HTERT RPE-1 (cell line): ENCODE results near the gene COX7B2.

Experiments
- in situ Hi-C: fragments of 300-500 bp; cut with MboI; formaldehyde crosslinking; loops from 4 replicates; pipeline ENCODE4 v1.14.3; 2020; ENCODE audit warnings: low sequenced_read_pairs

COX7B2 gene

GRCh38 chr4:46890056-46890455 lies 19.0 kb downstream of the COX7B2 start:
- in situ Hi-C loops, result no loop called here

- in situ Hi-C loops, result no loop called here
These were observed 19.6 kb downstream of the COX7B2 start for GRCh38 chr4:46889410-46889809.

- in situ Hi-C loops, result no loop called here
These were observed 22.3 kb downstream of the COX7B2 start for GRCh38 chr4:46886711-46887110.

- in situ Hi-C loops, result no loop called here
These were observed 30.4 kb downstream of the COX7B2 start for GRCh38 chr4:46878641-46879040.

- in situ Hi-C loops, result no loop called here
These were observed 34.2 kb downstream of the COX7B2 start for GRCh38 chr4:46874811-46875210.

GRCh38 chr4:46870411-46870810 lies 38.6 kb downstream of the COX7B2 start:
- in situ Hi-C loops, result no loop called here

- in situ Hi-C loops, result no loop called here
These were observed 52.7 kb downstream of the COX7B2 start for GRCh38 chr4:46856333-46856732.

- in situ Hi-C loops, result no loop called here
These were observed 56.2 kb downstream of the COX7B2 start for GRCh38 chr4:46852800-46853199.

- in situ Hi-C loops, result no loop called here
These were observed 59.0 kb downstream of the COX7B2 start for GRCh38 chr4:46850026-46850425.

- in situ Hi-C loops, result no loop called here
These were observed 64.6 kb downstream of the COX7B2 start for GRCh38 chr4:46844325-46844917.

GRCh38 chr4:46839128-46839527 lies 69.9 kb downstream of the COX7B2 start:
- in situ Hi-C loops, result no loop called here

GRCh38 chr4:46837639-46838038 lies 71.4 kb downstream of the COX7B2 start:
- in situ Hi-C loops, result no loop called here

- in situ Hi-C loops, result no loop called here
These were observed 72.5 kb downstream of the COX7B2 start for GRCh38 chr4:46836584-46836983.

- in situ Hi-C loops, result no loop called here
These were observed 78.0 kb downstream of the COX7B2 start for GRCh38 chr4:46830971-46831454.

- in situ Hi-C loops, result no loop called here
These were observed 88.9 kb downstream of the COX7B2 start for GRCh38 chr4:46820154-46820553.

- in situ Hi-C loops, result no loop called here
These were observed 90.0 kb downstream of the COX7B2 start for GRCh38 chr4:46819095-46819494.

GRCh38 chr4:46818604-46819003 lies 90.4 kb downstream of the COX7B2 start:
- in situ Hi-C loops, result no loop called here

GRCh38 chr4:46817806-46818205 lies 91.2 kb downstream of the COX7B2 start:
- in situ Hi-C loops, result no loop called here

GRCh38 chr4:46804781-46805413 lies 104.1 kb downstream of the COX7B2 start:
- in situ Hi-C loops, result no loop called here

GRCh38 chr4:46793036-46793435 lies 116.0 kb downstream of the COX7B2 start:
- in situ Hi-C loops, result no loop called here

- in situ Hi-C loops, result no loop called here
These were observed 127.5 kb downstream of the COX7B2 start for GRCh38 chr4:46781434-46782092.

GRCh38 chr4:46765465-46765864 lies 143.6 kb downstream of the COX7B2 start:
- in situ Hi-C loops, result no loop called here
